T-cell (primary cell): ENCODE results near the gene ERO1B. TPM values are rescaled to one million over a fixed set of nuclear protein-coding genes. Genes with fewer than 3 reads are reported as not detected.

Experiments used
- ATAC-seq, 4 experiments: fragments of 200-7000 bp in 3 of 4; fragments of 150-1000 bp in 1 of 4; cut with Tn5 transposase; replicated peaks in 1 of 4; 1 replicate in 3 of 4; 2 replicates in 1 of 4; pipeline ENCODE4 v1.10.0; 2021; ENCODE audit warnings: moderate library complexity in 3 of 4, mild to moderate bottlenecking in 2 of 4, moderate number of reproducible peaks in 1 of 4
- CTCF ChIA-PET, 2 donors: fragments of 300-600 bp; sonication (Branson Sonifier 250); formaldehyde crosslinking; loops; one replicate each; lab custom pipeline; 2022; ENCODE audit warnings: antibody characterized with exemption in 2 of 2; lab: Charles Lee
- POLR2A ChIA-PET, 2 donors: fragments of 300-600 bp; sonication (Branson Sonifier 250); formaldehyde crosslinking; loops; one replicate each; lab custom pipeline; 2022; ENCODE audit warnings: antibody characterized with exemption in 2 of 2; lab: Charles Lee
- DNase-seq, 35 experiments: peaks; one replicate each; pipeline versions ENCODE4 v3.0.0 to v3.0.0-alpha.2; 2013 to 2023
- H3K27ac ChIP-seq: one replicate; pipeline ENCODE4 v1.5.1; 2013; ENCODE audit warnings: low read length
- H3K27me3 ChIP-seq, 2 experiments: replicated peaks in 1 of 2; 1 replicate in 1 of 2; 2 replicates in 1 of 2; pipeline versions ENCODE4 v1.6.1 to v1.7.0; 2013; ENCODE audit warnings: low read length in 1 of 2, mixed read lengths in 1 of 2; ENCODE audit not compliant: control insufficient read depth in 2 of 2, insufficient read depth in 2 of 2; ENCODE audit errors: extremely low read depth in 1 of 2
- H3K36me3 ChIP-seq, 2 donors: 1 replicate in 1 of 2; 2 replicates in 1 of 2; pipeline versions ENCODE4 v1.6.1 to v1.7.0; 2013; ENCODE audit warnings: low read length in 1 of 2; ENCODE audit not compliant: control insufficient read depth in 2 of 2, insufficient read depth in 1 of 2; ENCODE audit errors: extremely low read depth in 1 of 2
- H3K4me1 ChIP-seq, 2 experiments: 1 replicate in 1 of 2; 2 replicates in 1 of 2; pipeline versions ENCODE4 v1.6.1 to v1.7.0; 2013; ENCODE audit warnings: low read length in 2 of 2, mixed read lengths in 1 of 2; ENCODE audit not compliant: insufficient read depth in 2 of 2, control insufficient read depth in 1 of 2; ENCODE audit errors: extremely low read depth in 1 of 2
- H3K4me3 ChIP-seq, 2 donors: 1 replicate in 1 of 2; 2 replicates in 1 of 2; pipeline versions ENCODE4 v1.5.1 to v1.7.0; 2013; ENCODE audit warnings: mild to moderate bottlenecking in 2 of 2, low read length in 1 of 2, moderate library complexity in 1 of 2; ENCODE audit not compliant: control insufficient read depth in 1 of 2; ENCODE audit errors: extremely low read depth in 1 of 2
- H3K9me3 ChIP-seq: 2 replicates; pipeline ENCODE4 v1.7.0; 2013
- H3K27ac Mint-ChIP-seq, 2 donors: one replicate each; pipeline ENCODE4 v1.8.0; 2020 to 2021; ENCODE audit warnings: mild to moderate bottlenecking in 2 of 2, mixed read lengths in 2 of 2
- H3K27me3 Mint-ChIP-seq, 2 donors: one replicate each; pipeline ENCODE4 v1.8.0; 2021 to 2022; ENCODE audit warnings: mixed read lengths in 2 of 2
- H3K36me3 Mint-ChIP-seq: one replicate; pipeline ENCODE4 v1.8.0; 2021; ENCODE audit warnings: mixed read lengths
- H3K4me1 Mint-ChIP-seq, 3 donors: one replicate each; pipeline ENCODE4 v1.8.0; 2020 to 2022; ENCODE audit warnings: mixed read lengths in 3 of 3, mild to moderate bottlenecking in 1 of 3
- H3K4me3 Mint-ChIP-seq, 3 donors: one replicate each; pipeline ENCODE4 v1.8.0; 2020 to 2022; ENCODE audit warnings: mild to moderate bottlenecking in 3 of 3, mixed read lengths in 3 of 3, moderate library complexity in 3 of 3
- H3K9me3 Mint-ChIP-seq, 3 donors: one replicate each; pipeline ENCODE4 v1.8.0; 2020 to 2022; ENCODE audit warnings: mixed read lengths in 3 of 3
- WGBS: methylation state at CpG from one replicate; pipeline ENCODE4 v1.1.5; 2013; ENCODE audit warnings: missing lambda C conversion rate; ENCODE audit not compliant: insufficient coverage; 5-methylcytosine and 5-hydroxymethylcytosine counted together
- total RNA-seq, 35 experiments: library from RNA in 6 of 35; stranded (reverse) in 6 of 35; fragments of 120-200 nt in 1 of 35; gene quantifications; one replicate each; pipeline versions ENCODE4 v1.2.1 to v1.2.4 and lab custom pipeline; 2013 to 2026

ERO1B gene
- total RNA-seq, 5 donors from 2014 or later (not counting 1 experiment from before 2014, with no cell fraction given): 11.3 to 15.4 (median 12.4) TPM

GRCh38 chr1:236288620-236288976 lies 6.8 kb upstream of the ERO1B start:
- Mint-ChIP-seq H3K9me3 (no peaks in the 10 kb centered on the region), H3K36me3 (no peaks in the 10 kb centered on the region), H3K27ac (no peak overlapping the region), H3K4me1 (peaks cover 18 to 21% (median 18%) of the 10 kb centered on the region in 3 donors), H3K27me3 (no peaks in the 10 kb centered on the region), H3K4me3 (no peak overlapping the region)
- no CpG with 5 or more reads among the region's 5 CpGs for WGBS
- DNase-seq (no peak), ATAC-seq (no peak)
- ChIA-PET POLR2A (no interaction called here), CTCF (no interaction called here)
- H3K27me3 ChIP-seq: no peaks in the 10 kb centered on the region
- no peaks in the 10 kb centered on the region for H3K36me3 ChIP-seq
- H3K9me3 ChIP-seq: no peaks in the 10 kb centered on the region
- no peak overlapping the region for H3K27ac ChIP-seq
- no peak overlapping the region for H3K4me3 ChIP-seq
- H3K4me1 ChIP-seq: peaks cover 4 to 10% of the 10 kb centered on the region in 2 experiments

GRCh38 chr1:236287757-236288619 lies 6.2 kb upstream of the ERO1B start:
- no peak for DNase-seq
- ChIA-PET POLR2A (interaction anchor here in 1 of 2 donors (0.6 kb wide), 1 partner anchor 128 kb away, joined by 3 read pairs; no protein-coding TSS in a partner anchor), CTCF (no interaction called here)
- H3K4me1 Mint-ChIP-seq: peaks cover 23 to 27% (median 23%) of the 10 kb centered on the region in 3 donors
- no peaks in the 10 kb centered on the region for H3K36me3 ChIP-seq
- H3K9me3 ChIP-seq: no peaks in the 10 kb centered on the region
- no peaks in the 10 kb centered on the region for H3K36me3 Mint-ChIP-seq
- H3K27me3 Mint-ChIP-seq: no peaks in the 10 kb centered on the region
- H3K4me1 ChIP-seq: peaks cover 4 to 10% of the 10 kb centered on the region in 2 experiments
- H3K9me3 Mint-ChIP-seq: no peaks in the 10 kb centered on the region
- WGBS: 92% methylated on average over 10 of the region's 22 CpGs
- H3K4me3 ChIP-seq: no peak overlapping the region
- no peak overlapping the region for H3K27ac Mint-ChIP-seq
- H3K27ac ChIP-seq: no peak overlapping the region
- no peak for ATAC-seq
- no peak overlapping the region for H3K4me3 Mint-ChIP-seq
- no peaks in the 10 kb centered on the region for H3K27me3 ChIP-seq

DNA sequence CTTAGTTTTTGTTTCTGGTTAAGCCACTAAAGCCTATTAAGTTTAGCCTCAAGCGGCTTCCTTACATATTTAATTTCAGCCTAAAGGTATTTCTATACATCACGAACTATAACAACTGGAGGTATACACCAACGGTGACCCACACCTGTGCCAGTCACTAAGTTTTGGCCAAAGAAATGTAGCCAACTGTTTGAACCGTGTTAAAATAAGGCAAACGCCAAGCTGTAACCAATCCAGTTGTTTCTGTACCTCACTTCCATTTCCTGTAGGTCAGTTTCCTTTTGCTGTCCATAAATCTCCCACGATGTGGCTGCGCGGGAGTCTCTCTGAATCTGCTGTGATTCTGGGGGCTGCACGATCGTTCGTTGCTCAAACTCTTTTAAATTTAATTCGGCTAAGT lies 5.6 kb upstream of the ERO1B start:
- H3K4me3 ChIP-seq: no peak overlapping the region
- Mint-ChIP-seq H3K36me3 (no peaks in the 10 kb centered on the region), H3K9me3 (no peaks in the 10 kb centered on the region), H3K4me3 (no peak overlapping the region), H3K27me3 (no peaks in the 10 kb centered on the region), H3K27ac (no peak overlapping the region), H3K4me1 (peaks cover 29 to 33% (median 29%) of the 10 kb centered on the region in 3 donors)
- H3K4me1 ChIP-seq: peaks cover 6 to 15% of the 10 kb centered on the region in 2 experiments
- no peak overlapping the region for H3K27ac ChIP-seq
- no peaks in the 10 kb centered on the region for H3K36me3 ChIP-seq
- H3K27me3 ChIP-seq: no peaks in the 10 kb centered on the region
- ChIA-PET POLR2A (interaction anchor here in 1 of 2 donors (0.6 kb wide), 1 partner anchor 129 kb away, joined by 3 read pairs; no protein-coding TSS in a partner anchor), CTCF (no interaction called here)
- DNase-seq (no peak), ATAC-seq (no peak)
- WGBS: 98% methylated on average over 9 of the region's 12 CpGs
- no peaks in the 10 kb centered on the region for H3K9me3 ChIP-seq

DNA sequence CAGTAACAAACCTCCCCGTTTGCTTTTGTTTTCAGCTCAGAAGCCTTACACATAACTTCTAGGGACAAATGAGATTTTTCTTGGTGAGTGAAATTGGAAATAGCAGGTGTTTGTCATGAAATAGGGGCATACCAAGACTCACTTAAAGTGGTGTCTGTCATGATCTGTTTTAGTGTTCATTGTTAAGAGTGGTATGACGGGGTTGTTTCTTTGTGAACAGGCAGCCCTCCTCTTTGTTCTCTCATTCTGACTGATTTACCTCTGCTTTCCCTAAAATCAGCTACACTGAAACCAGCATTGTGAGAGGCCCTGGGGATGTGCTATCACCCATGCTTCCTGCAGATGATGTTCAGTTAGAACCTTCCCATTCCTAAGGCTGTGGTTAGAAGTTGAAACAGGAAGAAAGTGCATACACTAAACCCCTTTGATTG lies 2.5 kb upstream of the ERO1B start:
- Mint-ChIP-seq H3K9me3 (no peaks in the 10 kb centered on the region), H3K27me3 (no peaks in the 10 kb centered on the region), H3K36me3 (no peaks in the 10 kb centered on the region), H3K27ac (peak overlapping the region; percentile 83 to 84), H3K4me3 (peak overlapping the region; percentile 5 to 92 (median 29)), H3K4me1 (peaks cover 42 to 48% (median 44%) of the 10 kb centered on the region in 3 donors)
- CTCF ChIA-PET: interaction anchor here (0.5 to 0.7 kb wide), 2 partner anchors 10 to 317 kb away, joined by 5 to 7 read pairs; no protein-coding TSS in a partner anchor
- no peaks in the 10 kb centered on the region for H3K9me3 ChIP-seq
- no peaks in the 10 kb centered on the region for H3K36me3 ChIP-seq
- H3K27ac ChIP-seq: no peak overlapping the region
- DNase-seq (peak in 2 of 35 experiments; percentile 13 to 22), ATAC-seq (no peak)
- POLR2A ChIA-PET: interaction anchor here (0.6 kb wide), 2 partner anchors 314 to 779 kb away, joined by 3 read pairs; no protein-coding TSS in a partner anchor
- H3K27me3 ChIP-seq: no peaks in the 10 kb centered on the region
- no CpG with 5 or more reads among the region's 2 CpGs for WGBS
- H3K4me3 ChIP-seq: no peak overlapping the region
- H3K4me1 ChIP-seq: peaks cover 17 to 18% of the 10 kb centered on the region in 2 experiments

DNA sequence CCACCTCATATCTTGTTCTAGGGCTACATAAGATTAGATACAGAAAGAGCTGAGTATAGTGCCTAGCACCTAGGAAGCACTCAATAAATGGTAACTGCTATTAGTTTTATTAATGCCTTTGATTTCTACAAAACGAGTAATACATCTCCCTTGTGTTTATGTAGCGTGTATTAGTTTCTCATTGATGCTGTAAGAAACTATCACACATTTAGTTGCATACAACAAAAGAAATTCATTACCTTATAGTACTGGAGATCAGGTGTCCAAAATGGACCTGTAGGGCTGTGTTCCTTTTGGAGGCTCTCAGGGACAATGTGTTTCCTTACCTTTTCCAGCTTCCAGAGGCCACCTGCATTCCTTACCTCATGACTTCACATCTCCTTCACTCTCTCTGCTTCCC lies 961 bp upstream of the ERO1B start:
- Histone ChIP-seq H3K4me1 (peaks cover 17 to 18% of the 10 kb centered on the region in 2 experiments), H3K27me3 (no peaks in the 10 kb centered on the region), H3K27ac (peak overlapping the region; percentile 75), H3K36me3 (no peaks in the 10 kb centered on the region), H3K9me3 (no peaks in the 10 kb centered on the region), H3K4me3 (peak overlapping the region; percentile 71 to 81)
- Mint-ChIP-seq H3K36me3 (no peaks in the 10 kb centered on the region), H3K9me3 (no peaks in the 10 kb centered on the region), H3K27ac (peak overlapping the region; percentile 86 to 91), H3K27me3 (no peaks in the 10 kb centered on the region), H3K4me1 (peaks cover 45 to 50% (median 50%) of the 10 kb centered on the region in 3 donors), H3K4me3 (peak overlapping the region; percentile 92 to 96 (median 95))
- ChIA-PET POLR2A (interaction anchor here in 1 of 2 donors (0.5 kb wide), 1 partner anchor 140 kb away, joined by 3 read pairs; no protein-coding TSS in a partner anchor), CTCF (interaction anchor here in 1 of 2 donors (0.9 kb wide), 1 partner anchor 778 kb away, joined by 5 read pairs; the partner anchor contains the start of gene B3GALNT2)
- WGBS: no CpG with 5 or more reads among the region's 2 CpGs
- ATAC-seq (no peak), DNase-seq (no peak)

- ATAC-seq (peak; percentile 39 to 55 (median 48)), DNase-seq (peak in 25 of 35 experiments; percentile 30 to 64 (median 49))
- POLR2A ChIA-PET: interaction anchor here in 1 of 2 donors (0.5 to 0.6 kb wide), 2 partner anchors 9 to 140 kb away, joined by 3 read pairs; no protein-coding TSS in a partner anchor
- Histone ChIP-seq H3K27me3 (no peaks in the 10 kb centered on the region), H3K4me3 (peak overlapping the region; percentile 71 to 81), H3K9me3 (no peaks in the 10 kb centered on the region), H3K4me1 (peaks cover 17 to 18% of the 10 kb centered on the region in 2 experiments), H3K36me3 (no peaks in the 10 kb centered on the region), H3K27ac (peak overlapping the region; percentile 75)
- Mint-ChIP-seq H3K4me1 (peaks cover 47 to 54% (median 53%) of the 10 kb centered on the region in 3 donors), H3K36me3 (no peaks in the 10 kb centered on the region), H3K27me3 (no peaks in the 10 kb centered on the region), H3K9me3 (no peaks in the 10 kb centered on the region), H3K27ac (peak overlapping the region; percentile 86 to 91), H3K4me3 (peak overlapping the region; percentile 92 to 96 (median 95))
- CTCF ChIA-PET: interaction anchor here in 1 of 2 donors (0.9 kb wide), 1 partner anchor 778 kb away, joined by 5 read pairs; the partner anchor contains the start of gene B3GALNT2
- WGBS: 0% methylated on average over 1 of the region's 7 CpGs
Measured at GRCh38 chr1:236282425-236282716, 613 bp upstream of the ERO1B start.
